Posterior cingulate gyrus (tissue), 11 donors: ENCODE results near the gene ANXA5.

Experiments used
- DNase-seq, 10 donors: peaks; one replicate each; pipeline versions ENCODE4 v3.0.0 to v3.0.0-alpha.2; 2020 to 2021; ENCODE audit warnings: mixed read lengths in 3 of 10
- intact Hi-C: fragments of 100-400 bp; cut with DNase I; formaldehyde crosslinking; loops from one replicate; pipeline ENCODE4 v1.15.1; 2023

The ANXA5 gene

DNA sequence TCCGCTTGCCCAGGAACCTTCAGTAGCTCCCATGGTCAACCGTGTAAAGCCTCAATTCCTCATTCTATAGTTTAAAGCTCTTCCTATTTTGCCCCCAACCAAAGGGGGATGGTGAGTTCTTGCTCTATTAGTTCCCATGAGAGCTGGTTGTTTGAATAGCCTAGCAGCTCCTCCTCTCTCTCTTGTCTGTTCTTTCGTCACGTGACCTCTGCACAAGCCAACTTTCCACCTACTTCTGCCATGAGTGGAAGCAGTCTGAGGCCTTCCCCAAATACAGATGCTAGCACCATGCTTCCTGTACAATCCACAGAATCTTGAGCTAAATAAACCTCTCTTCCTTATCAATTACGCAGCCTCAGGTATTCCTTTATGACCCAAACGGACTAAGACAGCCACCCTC is 42.8 kb downstream of the ANXA5 start:
- intact Hi-C loops, result no loop called here
- DNase-seq, result no peak

DNA sequence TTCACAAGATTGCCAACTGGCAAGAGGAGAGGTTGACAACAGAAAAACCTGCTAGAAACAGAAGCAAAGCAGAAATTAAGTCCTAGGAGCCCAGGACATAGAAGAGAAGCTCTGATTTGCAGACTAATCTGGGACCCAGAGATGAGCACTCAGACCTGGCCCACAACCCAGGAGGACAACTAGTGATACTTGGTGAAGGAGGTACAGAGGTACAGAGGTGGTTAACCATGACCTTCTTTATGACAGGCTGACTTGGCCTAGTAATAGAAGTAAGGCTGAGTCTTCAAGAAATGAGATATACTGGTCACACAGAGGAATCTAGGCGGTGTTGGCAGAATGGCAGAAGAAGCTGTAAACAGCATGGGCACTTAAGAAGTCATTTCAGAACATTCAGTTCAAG is 43.6 kb downstream of the ANXA5 start:
- intact Hi-C loops, result no loop called here
- DNase-seq, result no peak

DNA sequence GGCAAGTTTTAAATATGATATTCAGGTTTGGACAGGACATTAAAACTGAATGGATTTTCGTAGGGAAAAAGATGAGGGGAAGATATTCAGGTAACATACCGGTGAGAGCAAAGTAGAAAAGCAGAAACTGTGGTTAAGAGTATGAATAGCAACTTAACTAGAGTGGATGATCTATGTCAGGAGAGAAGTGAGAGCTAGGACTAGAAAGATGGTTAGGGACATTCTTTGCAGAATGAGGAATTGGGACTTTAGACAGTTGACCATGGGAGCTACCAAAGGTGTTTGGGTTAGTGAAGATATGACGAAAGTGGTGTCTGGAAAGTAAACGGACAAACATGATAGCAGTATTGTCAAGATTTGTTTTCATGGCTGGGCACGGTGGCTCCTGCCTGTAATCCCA is 45.2 kb downstream of the ANXA5 start:
- intact Hi-C loops, result no loop called here
- no peak for DNase-seq

DNA sequence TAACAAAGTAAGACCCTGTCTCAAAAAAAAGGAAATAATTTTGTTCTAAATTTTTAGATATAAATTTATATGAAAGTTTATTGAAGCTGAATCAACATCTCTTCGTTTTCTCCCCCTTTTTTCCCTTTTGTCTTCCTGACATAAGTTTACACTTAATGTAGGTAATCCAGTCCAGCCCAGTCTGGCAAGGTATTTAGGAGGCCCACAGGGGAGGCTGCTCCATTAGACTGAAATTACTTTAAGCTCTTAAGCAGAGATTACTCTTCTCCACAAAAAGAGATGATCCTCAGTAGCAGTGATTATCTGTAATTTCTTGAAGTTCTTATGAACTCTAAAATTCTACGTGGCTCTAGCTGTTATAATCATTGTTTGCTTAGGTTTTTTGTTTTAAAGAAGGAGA is 46.0 kb downstream of the ANXA5 start:
- DNase-seq, result no peak
- intact Hi-C loops, result no loop called here

DNA sequence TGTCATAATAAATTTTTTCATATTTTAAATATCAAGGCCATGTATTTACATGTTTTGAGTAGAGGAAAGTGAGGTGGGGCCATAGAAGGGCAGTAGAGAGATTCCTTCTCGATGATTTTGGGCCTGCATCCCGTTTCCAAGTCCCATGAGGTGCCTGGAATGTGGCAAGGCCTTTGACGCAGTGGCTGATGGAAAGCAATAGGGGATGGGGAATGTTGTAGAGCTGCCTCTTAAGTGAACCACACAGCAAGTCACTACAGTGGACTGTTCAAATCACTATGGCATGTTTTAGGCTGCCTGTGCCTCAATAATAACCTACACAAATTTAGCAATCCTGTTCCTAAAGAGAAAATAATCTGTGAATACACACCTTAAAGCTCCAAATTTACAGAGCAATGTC is 48.3 kb downstream of the ANXA5 start:
- DNase-seq, result no peak
- intact Hi-C loops, result no loop called here

DNA sequence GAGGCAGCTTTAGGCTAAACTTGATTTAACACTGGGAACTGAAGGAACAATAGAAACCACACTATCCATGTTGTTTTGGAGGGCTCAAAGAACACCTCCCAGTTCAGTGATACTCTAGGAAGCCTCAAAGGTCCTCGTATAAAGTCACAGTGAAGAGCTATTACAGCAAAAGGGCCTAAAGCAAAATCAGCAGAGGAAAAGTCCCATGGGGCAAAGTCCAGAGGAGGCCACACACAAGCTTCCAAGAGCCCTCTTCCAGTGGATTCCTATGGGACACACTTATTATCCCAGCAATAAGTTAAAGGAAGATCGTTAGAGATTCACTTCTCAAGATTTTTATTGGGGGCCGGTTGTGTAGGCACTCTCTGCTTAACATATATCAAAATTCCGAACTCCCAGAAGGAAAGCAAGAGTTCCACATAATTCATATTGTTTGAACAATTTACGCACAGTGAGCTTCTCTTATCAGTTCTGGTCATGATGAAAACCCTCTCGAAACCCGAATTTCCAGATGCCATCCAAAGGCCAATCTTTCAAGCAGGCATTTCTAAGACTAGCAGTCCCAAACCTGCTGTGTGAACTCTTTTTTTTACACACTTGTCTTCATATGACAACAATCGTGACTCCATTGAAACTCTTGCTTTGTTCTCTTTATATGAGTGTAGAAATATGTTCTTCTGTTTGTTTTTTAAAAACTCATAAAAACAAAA is 53.7 kb downstream of the ANXA5 start:
- no peak for DNase-seq
- intact Hi-C loops, result no loop called here

DNA sequence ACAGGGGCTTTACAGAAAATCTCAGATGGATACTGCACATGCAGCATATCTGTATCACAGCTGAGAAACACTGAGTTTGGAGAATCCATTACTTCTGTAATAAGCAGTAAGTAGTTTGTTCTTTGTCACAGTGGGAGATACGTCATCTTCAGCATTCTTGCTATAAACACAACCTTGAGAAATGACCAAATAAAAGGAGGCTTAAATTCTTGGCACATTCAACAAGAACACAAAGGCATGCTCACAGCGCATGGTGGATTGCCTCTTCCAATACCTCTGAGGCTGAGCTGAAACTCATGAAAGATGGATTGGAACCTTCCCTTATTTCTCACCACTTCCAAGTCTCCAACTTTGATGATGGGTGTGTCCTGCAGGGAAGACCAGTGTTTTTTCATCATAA is 54.5 kb downstream of the ANXA5 start:
- intact Hi-C loops, result no loop called here
- DNase-seq, result no peak

DNA sequence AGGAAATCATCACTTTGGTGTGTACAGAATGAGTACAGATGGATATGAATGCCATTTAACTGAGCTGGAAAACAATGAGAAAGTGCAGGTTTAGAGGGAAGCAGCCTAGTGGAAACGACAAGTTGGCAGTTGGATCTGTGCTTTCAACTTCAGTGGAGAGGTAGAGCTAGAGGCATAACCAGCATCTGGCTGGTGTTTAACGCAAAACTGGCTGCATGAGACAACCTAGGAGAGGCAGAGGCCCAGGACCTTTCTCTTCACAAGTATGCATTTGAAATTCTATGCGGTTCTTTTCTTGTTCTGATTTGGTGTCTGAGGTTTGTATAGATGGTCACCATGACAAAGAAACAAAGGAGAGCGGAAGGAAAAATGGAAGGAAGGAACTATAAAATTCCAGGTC is 63.1 kb downstream of the ANXA5 start:
- DNase-seq, result no peak
- intact Hi-C loops, result no loop called here

DNA sequence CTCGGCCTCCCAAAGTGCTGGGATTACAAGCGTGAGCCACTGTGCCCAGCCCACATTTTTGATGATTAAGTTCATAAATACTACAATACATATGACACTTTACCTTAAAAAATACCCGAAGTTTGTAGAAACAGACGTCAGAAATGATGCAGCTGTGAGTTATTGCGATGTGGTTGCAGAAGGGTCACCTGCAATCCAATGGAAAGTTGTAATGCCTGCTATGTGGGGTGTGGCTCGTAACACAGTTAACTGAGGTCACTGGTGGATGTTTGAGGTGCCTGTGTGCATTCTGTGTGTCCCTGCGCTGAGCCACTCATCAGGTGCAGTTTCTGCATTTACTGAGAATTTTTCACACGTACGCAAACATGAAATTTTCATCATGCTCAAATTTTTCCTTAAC is 64.1 kb downstream of the ANXA5 start:
- intact Hi-C loops, result no loop called here
- no peak for DNase-seq
